HepG2 (cell line): ENCODE results near the gene PACSIN1. TPM values are rescaled to one million over a fixed set of nuclear protein-coding genes. Genes with fewer than 3 reads are reported as not detected.

Source experiments
- ATAC-seq: fragments of 200-7000 bp; cut with Tn5 transposase; 3 replicates; pipeline ENCODE4 v1.9.1; 2020; ENCODE audit warnings: mild to moderate bottlenecking, moderate library complexity
- BruUV-seq: library from RNA; stranded (reverse); fragments of 400-500 nt; replicated peaks from 2 replicates; lab custom pipeline; 2021; lab: Mats Ljungman, UMichigan
- CTCF ChIA-PET: fragments of 300-600 bp; formaldehyde crosslinking; extraction: SDS; loops from one replicate; lab custom pipeline; 2021; ENCODE audit warnings: low total read pairs, inconsistent platforms, low intra/inter-chr PET ratio; lab: Yijun Ruan, JAX
- POLR2A ChIA-PET: fragments of 350-600 bp; sonication (Branson Sonifier 250); formaldehyde crosslinking; loops from one replicate; lab custom pipeline; 2020; ENCODE audit warnings: antibody characterized with exemption, inconsistent platforms; lab: Yijun Ruan, JAX
- DNase-seq: peaks from one replicate; pipeline ENCODE4 v3.0.0-alpha.2; 2015; ENCODE audit warnings: low spot score
- FAIRE-seq: peaks from 3 replicates; lab custom pipeline; 2011; peaks lifted over from hg19 to GRCh38; lab: Jason Lieb, UNC
- H2AFZ ChIP-seq: one replicate; pipeline ENCODE4 v1.6.1; 2011; ENCODE audit warnings: low read length, inconsistent platforms
- H3K27ac ChIP-seq: fragments of 300-600 bp; 3 replicates; pipeline ENCODE4 v1.8.0; 2011; ENCODE audit warnings: mixed run types, mild to moderate bottlenecking, mixed read lengths, low read length, inconsistent platforms; ENCODE audit not compliant: insufficient read depth; ENCODE audit errors: extremely low read length
- H3K27me3 ChIP-seq, 2 experiments: fragments of 200-600 bp in 1 of 2; 2 replicates in 1 of 2; 3 replicates in 1 of 2; pipeline versions ENCODE4 v1.6.0 to v1.8.0; 2011; ENCODE audit warnings: low read length in 2 of 2, mild to moderate bottlenecking in 2 of 2, moderate library complexity in 2 of 2, inconsistent platforms in 1 of 2; ENCODE audit not compliant: insufficient read depth in 2 of 2, control insufficient read depth in 1 of 2
- H3K36me3 ChIP-seq, 2 experiments: fragments of 200-600 bp in 1 of 2; replicated peaks in 1 of 2; 2 replicates in 1 of 2; 3 replicates in 1 of 2; pipeline versions ENCODE4 v1.5.1 to v1.8.0; 2011; ENCODE audit warnings: low read length in 2 of 2, inconsistent platforms in 1 of 2; ENCODE audit not compliant: insufficient read depth in 2 of 2, control insufficient read depth in 1 of 2
- H3K4me1 ChIP-seq: 2 replicates; pipeline ENCODE4 v1.5.1; 2012; ENCODE audit warnings: low read length, inconsistent platforms; ENCODE audit not compliant: insufficient read depth
- H3K4me2 ChIP-seq: 2 replicates; pipeline ENCODE4 v1.6.0; 2011; ENCODE audit warnings: low read depth, low read length, inconsistent platforms
- H3K4me3 ChIP-seq, 3 experiments: fragments of 200-600 bp in 1 of 3; sonication (generic), shearing (Covaris generic) in 1 of 3; replicated peaks in 1 of 3; 2 replicates each; pipeline ENCODE4 v1.5.1; 2011 to 2016; ENCODE audit warnings: low read length in 3 of 3, inconsistent platforms in 2 of 3, low read depth in 2 of 3, mild to moderate bottlenecking in 2 of 3, control low read depth in 1 of 3, mixed read lengths in 1 of 3; ENCODE audit not compliant: insufficient read depth in 1 of 3
- H3K79me2 ChIP-seq: one replicate; pipeline ENCODE4 v1.6.1; 2011; ENCODE audit warnings: low read length, inconsistent platforms; ENCODE audit not compliant: insufficient read depth
- H3K9ac ChIP-seq: 2 replicates; pipeline ENCODE4 v1.6.0; 2011; ENCODE audit warnings: mild to moderate bottlenecking, low read depth, low read length, inconsistent platforms; ENCODE audit not compliant: insufficient read depth
- H3K9me3 ChIP-seq: 2 replicates; pipeline ENCODE4 v1.5.1; 2012; ENCODE audit warnings: mild to moderate bottlenecking, low read length
- H4K20me1 ChIP-seq: 2 replicates; pipeline ENCODE4 v1.6.0; 2011; ENCODE audit warnings: inconsistent platforms, mild to moderate bottlenecking, low read length, moderate library complexity; ENCODE audit not compliant: insufficient read depth
- EP300 ChIP-seq, 3 experiments: sonication (generic) in 1 of 3; formaldehyde crosslinking in 1 of 3; IDR thresholded peaks; 2 replicates each; pipeline versions ENCODE4 v1.5.1 to v1.6.1; 2011 to 2020; ENCODE audit warnings: low read depth in 2 of 3, low read length in 2 of 3, borderline replicate concordance in 1 of 3, improper control_type of control experiment in 1 of 3, mild to moderate bottlenecking in 1 of 3, missing genetic modification reagents in 1 of 3, moderate library complexity in 1 of 3
- KDM2A ChIP-seq: sonication (generic); formaldehyde crosslinking; IDR thresholded peaks from 2 replicates; pipeline ENCODE4 v1.4.0; 2020; ENCODE audit warnings: low read depth, missing genetic modification reagents, borderline replicate concordance
- RBAK ChIP-seq: sonication (generic); formaldehyde crosslinking; IDR thresholded peaks from 2 replicates; pipeline ENCODE4 v1.5.1; 2020; ENCODE audit warnings: mild to moderate bottlenecking, missing genetic modification reagents
- SALL1 ChIP-seq: sonication (generic); formaldehyde crosslinking; IDR thresholded peaks from 2 replicates; pipeline ENCODE4 v1.8.0; 2022; ENCODE audit warnings: mild to moderate bottlenecking, missing genetic modification reagents
- THAP9 ChIP-seq: sonication (generic); formaldehyde crosslinking; IDR thresholded peaks from 2 replicates; pipeline ENCODE4; 2020; ENCODE audit warnings: missing genetic modification reagents, mild to moderate bottlenecking, borderline replicate concordance
- ZBTB33 ChIP-seq: sonication (generic); formaldehyde crosslinking; IDR thresholded peaks from 2 replicates; pipeline ENCODE4 v1.4.0; 2020; ENCODE audit warnings: missing genetic modification reagents
- ZNF616 ChIP-seq: sonication (generic); formaldehyde crosslinking; IDR thresholded peaks from 2 replicates; pipeline ENCODE4 v1.5.0; 2020; ENCODE audit warnings: low read depth, mild to moderate bottlenecking, missing genetic modification reagents
- ZNF670 ChIP-seq: sonication (generic); formaldehyde crosslinking; IDR thresholded peaks from 2 replicates; pipeline ENCODE4 v1.8.0; 2022; ENCODE audit warnings: mild to moderate bottlenecking, missing genetic modification reagents, borderline replicate concordance
- ZNF770 ChIP-seq: sonication (generic); formaldehyde crosslinking; IDR thresholded peaks from 2 replicates; pipeline ENCODE4 v1.5.0; 2020; ENCODE audit warnings: mild to moderate bottlenecking, missing genetic modification reagents
- WGBS: methylation state at CpG from one replicate; pipeline ENCODE4 v1.1.6; 2017; ENCODE audit warnings: low lambda C conversion rate; 5-methylcytosine and 5-hydroxymethylcytosine counted together
- in situ Hi-C: cut with HindIII; loops from 2 replicates; pipeline ENCODE4 v1.10.0; 2017; ENCODE audit warnings: low pct_unique_long_range_greater_than_20kb; ENCODE audit not compliant: extremely low pct_ligation_motif_present
- intact Hi-C: fragments of 100-400 bp; cut with micrococcal nuclease; formaldehyde crosslinking; loops from one replicate; pipeline ENCODE4 v1.10.0; 2022; ENCODE audit not compliant: unreplicated experiment
- polyA plus RNA-seq, 8 experiments: library from polyadenylated mRNA; depleted of rRNA in 3 of 8; stranded (reverse) in 7 of 8; unstranded in 1 of 8; fragments of >200 nt; fragmentation: Illumina TruSeq in 4 of 8; extraction: Trizol in 4 of 8; gene quantifications; 2 replicates each; pipeline versions ENCODE4 v1.2.1 to v1.2.3, GENCODE V29; 2011 to 2016; ENCODE audit warnings: low read depth in 4 of 8, missing spikeins in 1 of 8, mixed read lengths in 1 of 8; ENCODE audit not compliant: insufficient read depth in 1 of 8
- total RNA-seq, 5 experiments: library from RNA; depleted of rRNA; stranded (reverse); fragments of >200 nt; fragmentation: Illumina TruSeq; extraction: Trizol; gene quantifications; 2 replicates each; pipeline ENCODE4 v1.2.3, GENCODE V29; 2016; ENCODE audit warnings: low read depth in 1 of 5

Gene PACSIN1
- total and polyA plus RNA-seq, 2 of the 13 experiments (the other 11 are each of a cell fraction or from before 2014, with no cell fraction given) = not detected

- TF ChIP-seq KDM2A (CRISPR knock-in tag) = 0 out of 2 replicates have a peak, but pooled peaks have one; percentile 5
- TF ChIP-seq ZBTB33 (CRISPR knock-in tag) = no peak
- TF ChIP-seq ZNF670 (CRISPR knock-in tag) = no peak
Measured at GRCh38 chr6:34569361-34569973, 103.6 kb downstream of the PACSIN1 start (continued).

DNA sequence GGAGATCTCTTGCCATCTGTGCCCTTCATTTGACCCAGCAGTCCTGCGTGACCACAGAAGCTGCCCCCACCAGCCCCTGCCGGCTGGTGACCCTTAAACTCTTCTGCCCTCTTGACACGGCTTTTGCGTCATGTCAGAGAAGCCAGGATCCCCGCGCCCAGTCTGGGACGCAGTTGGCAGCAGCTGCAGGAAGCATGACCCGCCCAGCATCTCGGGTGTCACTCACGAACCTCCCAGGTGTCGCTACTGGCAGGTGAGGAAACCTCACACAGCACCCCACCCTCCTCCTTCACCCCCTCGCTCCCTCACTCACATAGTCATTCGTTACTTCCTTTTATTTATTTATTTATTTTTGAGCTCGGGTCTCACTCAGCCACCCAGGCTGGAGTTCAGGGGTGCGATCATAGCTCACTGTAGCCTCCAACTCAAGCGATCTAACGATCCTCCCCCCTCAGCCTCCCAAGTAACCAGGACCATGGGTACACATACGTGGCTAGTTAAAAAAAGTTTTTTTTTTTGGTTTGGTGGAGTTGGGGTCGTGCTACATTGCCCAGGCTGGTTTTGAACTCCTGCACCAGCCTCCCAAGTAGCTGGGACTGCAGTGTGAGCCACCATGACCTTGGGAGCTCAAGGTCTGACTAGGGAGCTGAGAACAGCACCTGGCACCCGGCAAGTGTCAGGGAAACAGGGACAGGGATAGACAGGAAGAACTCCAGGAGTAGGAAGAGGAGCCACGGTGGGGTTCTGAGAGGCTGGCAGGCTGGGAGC, 104.4 kb downstream of the PACSIN1 start:
- no peak overlapping the region for H3K27ac ChIP-seq
- no TSS peak for BruUV-seq
- H3K79me2 ChIP-seq = no peaks in the 10 kb centered on the region
- 53% methylated on average over 21 of the region's 21 CpGs for WGBS
- H3K4me3 ChIP-seq = peak overlapping the region in 1 of 3 experiments; percentile 25; a peak in 1 of 6 replicates
- no peaks in the 10 kb centered on the region for H3K36me3 ChIP-seq
- no peak for DNase-seq
- POLR2A ChIA-PET = no interaction called here
- CTCF ChIA-PET = no interaction called here
- no peak for FAIRE-seq
- intact Hi-C loops (no loop called here), in situ Hi-C loops (no loop called here)
- H3K4me2 ChIP-seq = peak overlapping the region; percentile 64
- H4K20me1 ChIP-seq = no peaks in the 10 kb centered on the region
- peaks cover 1 to 17% of the 10 kb centered on the region in 2 experiments; a peak in 4 of 5 replicates for H3K27me3 ChIP-seq
- peaks cover 61% of the 10 kb centered on the region for H3K4me1 ChIP-seq
- H2AFZ ChIP-seq = peak overlapping the region; percentile 48
- no peak for ATAC-seq
- no peaks in the 10 kb centered on the region for H3K9me3 ChIP-seq
- H3K9ac ChIP-seq = no peak overlapping the region
- TF ChIP-seq EP300 (IDR thresholded peaks at IDR 0.05; ENCODE audit: low read depth in 2 of 2, low read length in 2 of 2) = no peak
- no peak for TF ChIP-seq EP300 (CRISPR knock-in tag; IDR thresholded peaks at IDR 0.05; ENCODE audit: borderline replicate concordance)
- 0 out of 2 replicates have a peak, but pooled peaks have one; percentile 0 for TF ChIP-seq THAP9 (CRISPR knock-in tag)
- 0 out of 2 replicates have a peak, but pooled peaks have one; percentile 11 for TF ChIP-seq SALL1 (CRISPR knock-in tag)
- 0 out of 2 replicates have a peak, but pooled peaks have one; percentile 24 for TF ChIP-seq ZNF616 (CRISPR knock-in tag)
- peak; percentile 60; the same call in 1 of the 2 replicates for TF ChIP-seq ZNF770
- TF ChIP-seq RBAK (CRISPR knock-in tag) = no peak
